ENCODE measurements around the gene PCA3.
"Not testable (repeated sequence)": the region's sequence is repeated elsewhere in the genome, so short reads cannot be mapped to it uniquely, and the experiment has no call there.

Gene PCA3

GRCh38 chr9:76764138-76764537 is at the start of gene PCA3:
Gene PCA3, plus strand, starts transcription at chr9:76764438.
- no peak for DNase-seq

- no peak for DNase-seq
These were observed 48.1 kb upstream of the PCA3 start for GRCh38 chr9:76716085-76716672.

- no peak for DNase-seq
These were observed 47.1 kb upstream of the PCA3 start for GRCh38 chr9:76717176-76717575.

- no peak for DNase-seq
These were observed 46.6 kb upstream of the PCA3 start for GRCh38 chr9:76717613-76718012.

- DNase-seq = no peak
These were observed 46.1 kb upstream of the PCA3 start for GRCh38 chr9:76718166-76718565.

GRCh38 chr9:76720245-76720644 is 44.0 kb upstream of the PCA3 start:
- DNase-seq = no peak

GRCh38 chr9:76725011-76725546 is 39.2 kb upstream of the PCA3 start:
- no peak for DNase-seq

GRCh38 chr9:76725885-76726284 is 38.4 kb upstream of the PCA3 start:
- DNase-seq = no peak

- no peak for DNase-seq
These were observed 35.1 kb upstream of the PCA3 start for GRCh38 chr9:76729116-76729515.

GRCh38 chr9:76729980-76730737 is 34.1 kb upstream of the PCA3 start:
- no peak for DNase-seq

- DNase-seq = no peak
These were observed 33.4 kb upstream of the PCA3 start for GRCh38 chr9:76730801-76731200.

- no peak for DNase-seq
These were observed 31.8 kb upstream of the PCA3 start for GRCh38 chr9:76732341-76732958.

GRCh38 chr9:76733096-76733495 is 31.1 kb upstream of the PCA3 start:
- no peak for DNase-seq

- no peak for DNase-seq
These were observed 29.5 kb upstream of the PCA3 start for GRCh38 chr9:76734716-76735115.

- no peak for DNase-seq
These were observed 26.9 kb upstream of the PCA3 start for GRCh38 chr9:76737154-76737902.

- DNase-seq = no peak
These were observed 25.8 kb upstream of the PCA3 start for GRCh38 chr9:76738402-76738801.

GRCh38 chr9:76741524-76741923 is 22.7 kb upstream of the PCA3 start:
- no peak for DNase-seq

GRCh38 chr9:76742890-76743289 is 21.3 kb upstream of the PCA3 start:
- not testable (repeated sequence) for DNase-seq

GRCh38 chr9:76743931-76744330 is 20.3 kb upstream of the PCA3 start:
- no peak for DNase-seq

- DNase-seq = no peak
These were observed 19.9 kb upstream of the PCA3 start for GRCh38 chr9:76744336-76744735.

GRCh38 chr9:76751001-76751400 is 13.2 kb upstream of the PCA3 start:
- no peak for DNase-seq

- no peak for DNase-seq
These were observed 8.0 kb upstream of the PCA3 start for GRCh38 chr9:76756268-76756640.

- DNase-seq = no peak
These were observed 7.1 kb upstream of the PCA3 start for GRCh38 chr9:76756941-76757673.

All from activated gamma-delta T cell treated with Interleukin-2 at 50 U/mL for 16 hours (primary cell).